ENCODE results near the gene GRM8.

Gene GRM8

DNA sequence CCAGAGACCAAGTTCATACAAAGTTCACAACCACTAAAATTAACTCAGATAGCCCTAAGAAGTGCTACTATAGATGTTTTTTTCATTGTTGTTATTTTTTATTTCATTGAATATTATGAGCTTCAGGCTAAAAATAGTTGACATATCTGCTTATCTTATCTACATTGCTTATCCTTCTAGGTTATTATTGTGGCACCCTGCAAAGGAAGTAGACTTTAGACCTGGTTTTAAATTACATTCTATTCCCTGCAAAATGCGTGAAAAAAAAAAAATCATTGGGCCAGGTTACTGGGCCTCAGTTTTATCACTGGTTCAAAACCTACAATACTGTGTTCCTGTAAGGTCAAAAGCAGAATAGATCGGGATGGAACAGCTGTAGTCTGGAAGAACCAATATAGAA, 811.0 kb downstream of the GRM8 start:
- no peak for DNase-seq (ENCODE audit: low read depth, low spot score)

GRCh38 chr7:126440542-126440941, 812.2 kb downstream of the GRM8 start:
- no peak for DNase-seq (ENCODE audit: low read depth, low spot score)

DNA sequence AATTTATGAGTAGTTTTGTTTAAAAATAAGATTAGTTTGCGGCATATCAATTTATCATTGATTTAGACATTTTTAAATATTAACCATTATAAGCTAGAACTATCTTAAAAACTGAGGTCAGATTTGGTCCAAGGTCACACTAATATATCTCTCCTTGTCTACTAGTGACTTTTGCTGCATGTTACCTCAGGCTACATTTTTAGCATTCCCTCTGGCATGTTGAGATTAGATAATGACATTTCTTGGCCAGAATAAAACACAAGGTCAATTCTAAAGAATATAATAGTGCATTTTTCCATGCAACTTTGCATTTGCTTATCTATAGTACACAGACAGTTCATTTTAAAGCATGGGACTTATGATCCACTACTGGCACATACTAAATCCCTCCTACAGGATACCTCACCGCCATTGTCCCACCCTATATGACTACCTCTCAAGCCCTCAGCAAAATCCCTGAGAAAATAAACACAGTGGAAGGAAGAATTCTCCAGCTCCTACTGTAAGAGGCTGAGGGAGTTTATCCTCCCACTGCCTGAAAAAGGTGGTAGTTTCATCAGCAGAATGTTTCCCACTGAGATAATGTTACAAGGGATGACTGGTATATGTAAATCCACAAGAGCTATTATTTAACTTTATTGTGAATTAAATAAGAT, 816.4 kb downstream of the GRM8 start:
- no peak for DNase-seq (ENCODE audit: low read depth, low spot score)

GRCh38 chr7:126426652-126427051, 826.1 kb downstream of the GRM8 start:
- no peak for DNase-seq (ENCODE audit: low read depth, low spot score)

- DNase-seq (ENCODE audit: low read depth, low spot score): no peak
These were observed 827.8 kb downstream of the GRM8 start for GRCh38 chr7:126424985-126425384.

DNA sequence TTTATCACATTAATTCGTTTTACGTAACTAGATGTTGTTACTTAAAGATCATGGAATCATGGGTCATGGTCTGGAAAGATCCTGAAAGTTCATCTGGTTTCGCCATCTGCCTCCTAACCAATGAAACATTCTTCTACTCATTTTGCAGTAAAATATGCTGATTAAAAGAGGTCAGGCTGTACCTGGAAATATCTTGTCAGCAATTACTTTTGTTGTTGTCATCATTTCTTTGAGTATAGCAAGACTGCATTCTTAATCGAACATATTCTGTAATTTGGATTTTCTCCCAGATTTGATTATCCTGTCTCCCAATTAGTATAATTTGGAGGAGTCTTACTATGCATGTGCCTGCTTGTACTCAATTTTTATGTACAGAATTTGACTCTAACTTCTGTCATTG, 833.7 kb downstream of the GRM8 start:
- no peak for DNase-seq (ENCODE audit: low read depth, low spot score)

DNA sequence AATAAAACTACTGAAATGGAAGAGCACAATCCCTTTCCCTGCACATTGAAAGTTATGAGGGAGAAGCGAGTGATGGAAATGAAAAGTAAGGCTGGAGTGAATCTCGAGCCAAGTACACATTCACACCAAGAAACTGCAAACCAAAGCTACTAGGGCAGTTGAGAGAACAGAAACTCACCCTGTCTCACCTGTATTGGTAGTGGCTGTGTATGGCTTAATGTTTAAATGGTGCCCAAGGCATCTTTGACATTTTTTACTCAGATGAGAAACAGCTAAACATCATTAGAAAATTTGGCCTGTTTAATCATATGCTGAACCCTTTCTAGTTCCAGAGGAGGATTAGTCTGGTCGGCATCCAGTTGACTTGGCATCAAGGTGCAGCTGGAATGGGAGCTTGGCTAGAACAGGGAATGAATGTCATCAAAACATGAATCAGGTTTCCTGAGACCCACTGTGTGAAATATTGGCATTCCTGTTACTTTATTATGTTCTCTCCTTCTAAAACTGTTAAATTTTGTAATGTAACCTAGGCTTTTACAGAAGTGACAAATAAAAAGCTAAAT, 840.8 kb downstream of the GRM8 start:
- no peak for DNase-seq (ENCODE audit: low read depth, low spot score)

DNA sequence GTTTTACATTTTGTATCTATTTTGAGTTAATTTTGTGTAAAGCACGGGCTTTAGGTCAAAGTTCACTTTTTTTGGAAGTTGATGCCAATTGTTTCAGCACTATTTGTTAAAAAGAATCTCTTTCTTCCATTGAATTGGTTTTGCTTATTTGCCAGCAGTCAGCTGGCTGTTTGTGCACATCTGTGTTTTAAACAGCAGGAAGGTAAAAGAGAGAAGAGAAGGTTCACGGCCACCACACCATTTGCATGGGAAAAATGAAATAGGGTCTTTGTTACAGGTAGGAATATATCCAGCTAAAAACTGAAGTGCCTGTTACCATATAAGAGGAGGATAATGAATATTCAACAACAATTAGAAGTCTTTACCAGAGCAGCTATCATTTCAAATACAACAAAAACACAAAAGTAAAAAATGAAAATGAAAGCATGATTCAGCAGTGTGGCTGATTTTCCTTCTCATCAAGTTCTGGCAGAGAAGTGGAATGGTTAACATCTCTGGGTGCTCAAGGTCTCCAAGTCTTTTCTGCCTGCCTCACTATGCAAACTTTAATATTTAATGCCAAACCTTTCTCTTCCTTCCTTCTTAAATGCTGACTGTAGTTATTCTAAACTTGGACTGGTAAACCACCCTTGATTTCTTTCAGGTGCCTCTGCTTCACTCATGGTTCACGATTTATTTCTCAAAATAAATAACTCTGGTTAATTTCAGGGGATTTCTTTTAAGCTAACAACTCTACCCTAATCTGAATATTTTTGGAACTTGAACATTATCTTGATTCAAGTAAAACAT, 841.5 kb downstream of the GRM8 start:
- no peak for DNase-seq (ENCODE audit: low read depth, low spot score)

DNA sequence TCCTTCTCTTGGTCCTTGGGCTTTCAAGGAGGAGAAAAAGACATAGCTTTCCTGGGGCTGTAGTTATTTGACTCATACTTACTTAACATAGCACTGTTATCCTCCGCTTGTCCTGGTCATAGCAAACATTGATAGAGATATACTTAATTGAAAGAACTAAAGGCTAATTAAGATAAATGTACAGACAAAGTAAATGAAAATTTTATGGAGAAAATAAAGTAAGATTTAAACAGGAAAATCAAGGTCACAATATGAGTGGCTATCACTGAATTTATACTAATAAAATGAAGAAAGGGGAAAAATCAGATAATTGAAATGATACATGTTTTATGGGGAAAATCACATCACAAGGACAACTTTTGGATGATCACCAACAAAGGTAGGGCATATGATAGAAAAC, 849.7 kb downstream of the GRM8 start:
- no peak for DNase-seq (ENCODE audit: low read depth, low spot score)

DNA sequence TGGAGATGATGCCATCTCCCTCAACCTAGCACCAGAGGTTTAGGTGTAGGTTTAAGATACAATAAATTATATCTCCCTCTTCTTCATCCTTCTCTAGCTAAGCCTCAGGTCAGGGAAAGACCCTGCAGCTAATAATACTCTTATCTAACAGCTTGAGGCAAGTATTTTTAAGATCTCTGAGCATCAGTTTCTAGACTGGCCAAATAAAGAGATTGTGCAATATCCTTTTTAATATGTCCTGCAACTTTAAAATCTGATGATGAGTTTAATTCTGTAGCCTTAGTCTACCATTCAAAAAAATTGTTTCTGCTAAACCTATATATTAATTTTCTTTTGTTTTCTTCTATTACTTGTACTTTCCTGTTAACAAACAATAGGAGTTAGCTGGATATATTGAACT, 850.8 kb downstream of the GRM8 start:
- no peak for DNase-seq (ENCODE audit: low read depth, low spot score)

DNA sequence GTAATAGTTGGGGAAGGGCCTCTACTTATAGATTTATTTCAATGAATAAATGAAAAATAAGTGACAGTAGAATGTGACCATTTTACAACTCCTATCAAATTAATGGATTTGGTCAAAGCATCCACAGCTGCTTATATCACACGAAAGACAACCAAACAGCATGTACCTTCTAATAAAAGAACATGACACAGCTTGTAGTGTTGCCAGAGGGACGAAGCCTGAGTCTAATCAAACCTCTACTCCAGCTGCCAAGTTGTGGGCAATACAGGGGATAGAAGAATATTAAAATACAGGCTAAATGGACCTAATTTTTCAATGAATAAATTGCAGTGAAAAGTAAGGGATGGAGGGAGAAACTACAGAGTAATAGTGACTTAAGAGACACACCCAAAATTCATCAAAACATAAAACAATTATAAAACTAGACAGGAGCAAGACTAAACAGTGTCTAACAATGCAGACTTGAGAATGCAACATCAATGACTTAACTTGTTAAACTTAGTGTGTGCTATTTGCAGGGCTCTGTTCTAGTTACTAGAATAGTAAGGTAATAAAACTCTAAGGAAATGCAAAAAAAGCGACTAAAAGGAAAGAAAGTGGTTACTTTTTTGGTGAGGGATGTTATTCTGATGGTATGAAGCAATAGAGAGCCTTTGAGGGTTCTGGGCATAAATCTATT, 853.8 kb downstream of the GRM8 start:
- DNase-seq (ENCODE audit: low read depth, low spot score): no peak

DNA sequence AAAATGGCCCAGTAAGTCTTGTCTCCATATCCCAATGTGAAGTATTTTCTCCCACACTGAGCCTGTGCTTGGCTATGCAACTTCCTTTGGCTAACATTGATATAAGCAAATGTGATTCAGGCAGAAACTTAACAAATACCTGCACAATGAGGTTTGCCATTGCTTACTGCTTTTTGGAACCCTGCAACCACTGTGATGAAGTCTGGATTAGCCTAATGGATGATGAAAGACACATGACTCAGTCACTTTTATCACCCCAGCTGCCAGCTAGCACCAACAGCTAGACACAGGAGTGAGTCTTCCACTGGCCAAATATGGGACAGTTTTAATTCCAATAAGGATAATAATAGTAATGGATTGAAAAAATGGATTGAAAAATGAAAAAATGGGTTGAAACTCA, 854.5 kb downstream of the GRM8 start:
- no peak for DNase-seq (ENCODE audit: low read depth, low spot score)

DNA sequence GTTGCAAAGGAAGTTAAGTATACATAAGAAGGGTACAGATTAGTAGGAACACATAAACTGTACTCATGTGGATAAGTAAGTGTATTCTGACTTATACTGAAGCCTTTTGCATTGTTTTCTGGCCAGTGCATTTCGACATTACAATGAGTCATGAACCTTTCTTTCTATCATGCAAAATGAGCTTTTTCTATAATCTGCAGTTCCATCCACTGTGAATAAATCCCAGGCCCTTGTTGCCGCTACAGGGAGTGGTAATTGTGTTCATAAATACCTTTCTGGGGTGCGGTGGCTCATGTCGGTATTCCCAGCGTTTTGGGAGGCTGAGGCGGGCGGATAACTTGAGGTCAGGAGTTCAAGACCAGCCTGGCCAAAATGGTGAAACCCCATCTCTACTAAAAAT, 858.3 kb downstream of the GRM8 start:
- no peak for DNase-seq (ENCODE audit: low read depth, low spot score)

Data from activated naive CD8-positive, alpha-beta T cell treated with anti-CD3 and anti-CD28 coated beads, Interleukin-2, amount 50 U/mL, for 16 hours (primary cell).